ENCODE data around the gene GPR183.

GRCh38 chr13:99327761-99328160, 20.6 kb upstream of the GPR183 start:
- no peak for TF ChIP-seq FOXP2 (optimal IDR thresholded peaks at IDR 0.05; ENCODE audit: borderline replicate concordance, extremely low read depth, extremely low read length, insufficient read depth)
- no peak for TF ChIP-seq POLR2AphosphoS5 (IDR thresholded peaks at IDR 0.05; ENCODE audit: low read depth, low read length)
- no peak for TF ChIP-seq REST (IDR thresholded peaks at IDR 0.05; ENCODE audit: insufficient read depth in 1 of 2, low read depth in 2 of 2, low read length in 2 of 2)
- no peak for TF ChIP-seq TAF1 (IDR thresholded peaks at IDR 0.05; ENCODE audit: borderline replicate concordance, insufficient read depth, low read length)

Measured in PFSK-1 (cell line).